NB4 (cell line): ENCODE measurements around the gene ANKRD22.

Experiments
- CTCF ChIP-seq: IDR thresholded peaks from one replicate; pipeline ENCODE4 v1.5.1; 2012; ENCODE audit warnings: low read depth, low read length
- POLR2A ChIP-seq: IDR thresholded peaks from 2 replicates; pipeline ENCODE4 v1.6.1; 2011; ENCODE audit warnings: mild to moderate bottlenecking; ENCODE audit not compliant: insufficient read length; ENCODE audit errors: extremely low read depth

- TF ChIP-seq CTCF: no peak
- TF ChIP-seq POLR2A: no peak
Observed at GRCh38 chr10:88853155-88853881, 1.7 kb upstream of the ANKRD22 start.
